HG03139 (cell line): ENCODE results near the gene ATXN1.

ENCODE experiments used
- ATAC-seq: cut with Tn5 transposase; IDR thresholded peaks from one replicate; pipeline ENCODE4 v1.9.1; 2021; ENCODE audit not compliant: unreplicated experiment

The ATXN1 gene

GRCh38 chr6:16488813-16489212 is 272.4 kb downstream of the ATXN1 start:
- ATAC-seq = no peak

- no peak for ATAC-seq
Measured at GRCh38 chr6:16487996-16488674, 273.1 kb downstream of the ATXN1 start.

GRCh38 chr6:16486661-16487060 is 274.6 kb downstream of the ATXN1 start:
- ATAC-seq = no peak

- ATAC-seq = no peak
Measured at GRCh38 chr6:16483315-16483875, 277.9 kb downstream of the ATXN1 start.

GRCh38 chr6:16482702-16483314 is 278.5 kb downstream of the ATXN1 start:
- no peak for ATAC-seq

- no peak for ATAC-seq
Measured at GRCh38 chr6:16481697-16482399, 279.4 kb downstream of the ATXN1 start.

GRCh38 chr6:16480763-16481560 is 280.3 kb downstream of the ATXN1 start:
- ATAC-seq = no peak

- ATAC-seq = no peak
Measured at GRCh38 chr6:16477367-16478149, 283.7 kb downstream of the ATXN1 start.

GRCh38 chr6:16476861-16477260 is 284.4 kb downstream of the ATXN1 start:
- peak; percentile 29 for ATAC-seq

GRCh38 chr6:16475494-16475781 is 285.8 kb downstream of the ATXN1 start:
- no peak for ATAC-seq

GRCh38 chr6:16474772-16475493 is 286.3 kb downstream of the ATXN1 start:
- no peak for ATAC-seq

GRCh38 chr6:16473908-16474771 is 287.1 kb downstream of the ATXN1 start:
- no peak for ATAC-seq

GRCh38 chr6:16473184-16473907 is 287.9 kb downstream of the ATXN1 start:
- no peak for ATAC-seq

GRCh38 chr6:16472349-16473069 is 288.8 kb downstream of the ATXN1 start:
- ATAC-seq = no peak

- no peak for ATAC-seq
Measured at GRCh38 chr6:16471910-16472297, 289.4 kb downstream of the ATXN1 start.

- peak; percentile 47 for ATAC-seq
Measured at GRCh38 chr6:16471222-16471909, 289.9 kb downstream of the ATXN1 start.
